HepG2 (cell line): ENCODE data around the gene POLR3K. TPM values are rescaled to one million over a fixed set of nuclear protein-coding genes. Genes with fewer than 3 reads are reported as not detected.

Experiments
- ATAC-seq: fragments of 200-7000 bp; cut with Tn5 transposase; 3 replicates; pipeline ENCODE4 v1.9.1; 2020; ENCODE audit warnings: mild to moderate bottlenecking, moderate library complexity
- BruUV-seq: library from RNA; stranded (reverse); fragments of 400-500 nt; replicated peaks from 2 replicates; lab custom pipeline; 2021; lab: Mats Ljungman, UMichigan
- CTCF ChIA-PET: fragments of 300-600 bp; formaldehyde crosslinking; extraction: SDS; loops from one replicate; lab custom pipeline; 2021; ENCODE audit warnings: low total read pairs, inconsistent platforms, low intra/inter-chr PET ratio; lab: Yijun Ruan, JAX
- POLR2A ChIA-PET: fragments of 350-600 bp; sonication (Branson Sonifier 250); formaldehyde crosslinking; loops from one replicate; lab custom pipeline; 2020; ENCODE audit warnings: antibody characterized with exemption, inconsistent platforms; lab: Yijun Ruan, JAX
- DNase-seq: peaks from one replicate; pipeline ENCODE4 v3.0.0-alpha.2; 2015; ENCODE audit warnings: low spot score
- FAIRE-seq: peaks from 3 replicates; lab custom pipeline; 2011; peaks lifted over from hg19 to GRCh38; lab: Jason Lieb, UNC
- H2AFZ ChIP-seq: one replicate; pipeline ENCODE4 v1.6.1; 2011; ENCODE audit warnings: low read length, inconsistent platforms
- H3K27ac ChIP-seq: fragments of 300-600 bp; 3 replicates; pipeline ENCODE4 v1.8.0; 2011; ENCODE audit warnings: mixed run types, mild to moderate bottlenecking, mixed read lengths, low read length, inconsistent platforms; ENCODE audit not compliant: insufficient read depth; ENCODE audit errors: extremely low read length
- H3K27me3 ChIP-seq, 2 experiments: fragments of 200-600 bp in 1 of 2; 2 replicates in 1 of 2; 3 replicates in 1 of 2; pipeline versions ENCODE4 v1.6.0 to v1.8.0; 2011; ENCODE audit warnings: low read length in 2 of 2, mild to moderate bottlenecking in 2 of 2, moderate library complexity in 2 of 2, inconsistent platforms in 1 of 2; ENCODE audit not compliant: insufficient read depth in 2 of 2, control insufficient read depth in 1 of 2
- H3K36me3 ChIP-seq, 2 experiments: fragments of 200-600 bp in 1 of 2; replicated peaks in 1 of 2; 2 replicates in 1 of 2; 3 replicates in 1 of 2; pipeline versions ENCODE4 v1.5.1 to v1.8.0; 2011; ENCODE audit warnings: low read length in 2 of 2, inconsistent platforms in 1 of 2; ENCODE audit not compliant: insufficient read depth in 2 of 2, control insufficient read depth in 1 of 2
- H3K4me1 ChIP-seq: 2 replicates; pipeline ENCODE4 v1.5.1; 2012; ENCODE audit warnings: low read length, inconsistent platforms; ENCODE audit not compliant: insufficient read depth
- H3K4me2 ChIP-seq: 2 replicates; pipeline ENCODE4 v1.6.0; 2011; ENCODE audit warnings: low read depth, low read length, inconsistent platforms
- H3K4me3 ChIP-seq, 3 experiments: fragments of 200-600 bp in 1 of 3; sonication (generic), shearing (Covaris generic) in 1 of 3; replicated peaks in 1 of 3; 2 replicates each; pipeline ENCODE4 v1.5.1; 2011 to 2016; ENCODE audit warnings: low read length in 3 of 3, inconsistent platforms in 2 of 3, low read depth in 2 of 3, mild to moderate bottlenecking in 2 of 3, control low read depth in 1 of 3, mixed read lengths in 1 of 3; ENCODE audit not compliant: insufficient read depth in 1 of 3
- H3K79me2 ChIP-seq: one replicate; pipeline ENCODE4 v1.6.1; 2011; ENCODE audit warnings: low read length, inconsistent platforms; ENCODE audit not compliant: insufficient read depth
- H3K9ac ChIP-seq: 2 replicates; pipeline ENCODE4 v1.6.0; 2011; ENCODE audit warnings: mild to moderate bottlenecking, low read depth, low read length, inconsistent platforms; ENCODE audit not compliant: insufficient read depth
- H3K9me3 ChIP-seq: 2 replicates; pipeline ENCODE4 v1.5.1; 2012; ENCODE audit warnings: mild to moderate bottlenecking, low read length
- H4K20me1 ChIP-seq: 2 replicates; pipeline ENCODE4 v1.6.0; 2011; ENCODE audit warnings: inconsistent platforms, mild to moderate bottlenecking, low read length, moderate library complexity; ENCODE audit not compliant: insufficient read depth
- ARNT ChIP-seq: fragments of 450-650 bp; IDR thresholded peaks from 2 replicates; pipeline ENCODE4 v1.6.1; 2017
- KIAA2018 ChIP-seq: sonication (generic); formaldehyde crosslinking; IDR thresholded peaks from 2 replicates; pipeline ENCODE4 v1.5.0; 2020; ENCODE audit warnings: mild to moderate bottlenecking, missing genetic modification reagents, borderline replicate concordance
- MAF1 ChIP-seq: sonication (generic); formaldehyde crosslinking; IDR thresholded peaks from 2 replicates; pipeline ENCODE4 v1.5.0; 2020; ENCODE audit warnings: missing genetic modification reagents, borderline replicate concordance
- MIXL1 ChIP-seq: IDR thresholded peaks from 2 replicates; pipeline ENCODE4 v1.6.1; 2016
- MTA3 ChIP-seq: sonication (generic); formaldehyde crosslinking; IDR thresholded peaks from 2 replicates; pipeline ENCODE4 v1.4.0; 2020; ENCODE audit warnings: missing genetic modification reagents
- MXI1 ChIP-seq: IDR thresholded peaks from 3 replicates; pipeline ENCODE4 v1.6.1; 2012; ENCODE audit warnings: low read depth, low read length, inconsistent platforms, borderline replicate concordance
- NKX3-1 ChIP-seq: sonication (generic); formaldehyde crosslinking; IDR thresholded peaks from 2 replicates; pipeline ENCODE4 v1.5.0; 2020; ENCODE audit warnings: missing genetic modification reagents
- PRPF4 ChIP-seq: fragments of 200-400 bp; formaldehyde crosslinking; IDR thresholded peaks from 2 replicates; pipeline ENCODE4 v1.6.1; 2016; ENCODE audit warnings: low read length, low read depth; ENCODE audit not compliant: poor library complexity, severe bottlenecking
- RFXANK ChIP-seq: IDR thresholded peaks from 2 replicates; pipeline ENCODE4 v1.6.1; 2016
- ZFYVE20 ChIP-seq: sonication (generic); formaldehyde crosslinking; IDR thresholded peaks from 2 replicates; pipeline ENCODE4 v1.8.0; 2023; ENCODE audit warnings: low read depth, mild to moderate bottlenecking, moderate library complexity, missing genetic modification reagents, borderline replicate concordance
- ZNF207 ChIP-seq: fragments of 450-650 bp; IDR thresholded peaks from 2 replicates; pipeline ENCODE4 v1.6.1; 2016; ENCODE audit warnings: antibody characterized with exemption, borderline replicate concordance
- ZNF234 ChIP-seq: sonication (generic); formaldehyde crosslinking; conservative IDR thresholded peaks from 2 replicates; pipeline ENCODE4 v1.5.1; 2020; ENCODE audit warnings: mild to moderate bottlenecking, missing genetic modification reagents
- ZNF605 ChIP-seq: sonication (generic); formaldehyde crosslinking; IDR thresholded peaks from 2 replicates; pipeline ENCODE4 v1.8.0; 2022; ENCODE audit warnings: mild to moderate bottlenecking, missing genetic modification reagents
- ZNF75D ChIP-seq: sonication (generic); formaldehyde crosslinking; IDR thresholded peaks from 2 replicates; pipeline ENCODE4 v1.8.1; 2023; ENCODE audit warnings: missing genetic modification reagents, mild to moderate bottlenecking, borderline replicate concordance
- ZNF878 ChIP-seq: sonication (generic); formaldehyde crosslinking; IDR thresholded peaks from 2 replicates; pipeline ENCODE4 v1.8.1; 2023; ENCODE audit warnings: mild to moderate bottlenecking, missing genetic modification reagents, moderate library complexity
- ZSCAN5A ChIP-seq: sonication (generic); formaldehyde crosslinking; IDR thresholded peaks from 2 replicates; pipeline ENCODE4 v1.8.0; 2022; ENCODE audit warnings: mild to moderate bottlenecking, missing genetic modification reagents, borderline replicate concordance
- WGBS: methylation state at CpG from one replicate; pipeline ENCODE4 v1.1.6; 2017; ENCODE audit warnings: low lambda C conversion rate; 5-methylcytosine and 5-hydroxymethylcytosine counted together
- in situ Hi-C: cut with HindIII; loops from 2 replicates; pipeline ENCODE4 v1.10.0; 2017; ENCODE audit warnings: low pct_unique_long_range_greater_than_20kb; ENCODE audit not compliant: extremely low pct_ligation_motif_present
- intact Hi-C: fragments of 100-400 bp; cut with micrococcal nuclease; formaldehyde crosslinking; loops from one replicate; pipeline ENCODE4 v1.10.0; 2022; ENCODE audit not compliant: unreplicated experiment
- polyA plus RNA-seq, 8 experiments: library from polyadenylated mRNA; depleted of rRNA in 3 of 8; stranded (reverse) in 7 of 8; unstranded in 1 of 8; fragments of >200 nt; fragmentation: Illumina TruSeq in 4 of 8; extraction: Trizol in 4 of 8; gene quantifications; 2 replicates each; pipeline versions ENCODE4 v1.2.1 to v1.2.3, GENCODE V29; 2011 to 2016; ENCODE audit warnings: low read depth in 4 of 8, missing spikeins in 1 of 8, mixed read lengths in 1 of 8; ENCODE audit not compliant: insufficient read depth in 1 of 8
- total RNA-seq, 5 experiments: library from RNA; depleted of rRNA; stranded (reverse); fragments of >200 nt; fragmentation: Illumina TruSeq; extraction: Trizol; gene quantifications; 2 replicates each; pipeline ENCODE4 v1.2.3, GENCODE V29; 2016; ENCODE audit warnings: low read depth in 1 of 5

Gene POLR3K
- total and polyA plus RNA-seq, 2 of the 13 experiments (the other 11 are each of a cell fraction or from before 2014, with no cell fraction given) = 14.8 to 18.8 TPM

GRCh38 chr16:44655-45054, 8.8 kb downstream of the POLR3K start:
- no peaks in the 10 kb centered on the region for H3K27me3 ChIP-seq
- POLR2A ChIA-PET = interaction anchor here (1.3 to 1.8 kb wide), 2 partner anchors 9 to 136 kb away, joined by 3 to 11 read pairs; partner anchors contain the start of genes HBQ1, POLR3K and SNRNP25
- DNase-seq (no peak), FAIRE-seq (no peak), ATAC-seq (no peak)
- no peaks in the 10 kb centered on the region for H4K20me1 ChIP-seq
- H3K9me3 ChIP-seq = no peaks in the 10 kb centered on the region
- peaks cover 30% of the 10 kb centered on the region for H3K4me1 ChIP-seq
- intact Hi-C loops (no loop called here), in situ Hi-C loops (no loop called here)
- no peak for TF ChIP-seq RFXANK (CRISPR knock-in tag)
- TF ChIP-seq MAF1 = no peak
- no peak for TF ChIP-seq ZSCAN5A (CRISPR knock-in tag)
- TF ChIP-seq ZNF234 (CRISPR knock-in tag) = no peak
- no peak for TF ChIP-seq ARNT
- TF ChIP-seq ZNF605 (CRISPR knock-in tag) = no peak
- no peak for TF ChIP-seq PRPF4
- no peak for TF ChIP-seq MIXL1 (CRISPR knock-in tag)
- TF ChIP-seq ZNF75D (CRISPR knock-in tag) = no peak
- no peak for TF ChIP-seq MXI1
- TF ChIP-seq MTA3 (CRISPR knock-in tag) = no peak
- no peak for TF ChIP-seq ZNF878 (CRISPR knock-in tag)
- no peak for TF ChIP-seq ZFYVE20 (CRISPR knock-in tag)
- TF ChIP-seq NKX3-1 (CRISPR knock-in tag) = no peak
- TF ChIP-seq ZNF207 = no peak
- no peak for TF ChIP-seq KIAA2018 (CRISPR knock-in tag)
- WGBS = 91% methylated on average over 8 of the region's 8 CpGs
- CTCF ChIA-PET = no interaction called here
- H3K9ac ChIP-seq = no peak overlapping the region
- H3K4me2 ChIP-seq = no peak overlapping the region
- peaks cover 5 to 21% of the 10 kb centered on the region in 2 experiments; a peak in 3 of 5 replicates for H3K36me3 ChIP-seq
- no peak overlapping the region for H3K4me3 ChIP-seq
- H3K79me2 ChIP-seq = no peaks in the 10 kb centered on the region
- no peak overlapping the region for H2AFZ ChIP-seq
- BruUV-seq = no TSS peak
- no peak overlapping the region for H3K27ac ChIP-seq
